ENCODE measurements around the gene SRBD1. TPM values are rescaled to one million over a fixed set of nuclear protein-coding genes. Genes with fewer than 3 reads are reported as not detected.

SRBD1 gene
- total RNA-seq, 1 donor from 2014 or later = 13.8 TPM

DNA sequence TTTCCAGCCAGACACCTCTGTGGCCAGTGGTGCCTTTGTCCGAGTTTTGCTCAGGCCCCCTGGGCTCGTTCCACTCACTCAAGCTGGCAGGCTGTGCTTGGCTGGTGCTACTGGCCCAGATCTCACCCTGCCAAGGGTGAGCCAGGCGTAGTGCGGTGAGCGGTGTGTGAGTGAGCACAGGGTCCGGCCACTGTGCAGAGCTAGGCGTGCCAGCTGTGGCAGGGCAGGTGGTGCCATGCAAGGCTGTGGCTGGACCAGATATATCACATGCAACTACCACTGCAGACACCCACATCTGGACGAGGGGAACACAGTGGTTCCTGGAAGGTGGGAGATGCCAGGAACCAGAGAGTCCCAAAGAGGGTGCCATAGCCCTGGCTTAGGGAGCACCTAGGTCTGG, 70.1 kb downstream of the SRBD1 start:
- no peak for TF ChIP-seq CTCF (IDR thresholded peaks at IDR 0.05; ENCODE audit: unreplicated experiment)
- peaks cover 16% of the 10 kb centered on the region for H3K36me3 Mint-ChIP-seq (ENCODE audit: insufficient read depth)
- no peaks in the 10 kb centered on the region for H3K27me3 Mint-ChIP-seq
- no peaks in the 10 kb centered on the region for H3K9me3 Mint-ChIP-seq (ENCODE audit: low read depth)
- H3K4me3 Mint-ChIP-seq (ENCODE audit: low read depth) = no peak overlapping the region
- no peak for DNase-seq (ENCODE audit: low spot score, unreplicated experiment)
- H3K4me1 Mint-ChIP-seq (ENCODE audit: low read depth) = no peaks in the 10 kb centered on the region
- no peak overlapping the region for H3K27ac Mint-ChIP-seq

DNA sequence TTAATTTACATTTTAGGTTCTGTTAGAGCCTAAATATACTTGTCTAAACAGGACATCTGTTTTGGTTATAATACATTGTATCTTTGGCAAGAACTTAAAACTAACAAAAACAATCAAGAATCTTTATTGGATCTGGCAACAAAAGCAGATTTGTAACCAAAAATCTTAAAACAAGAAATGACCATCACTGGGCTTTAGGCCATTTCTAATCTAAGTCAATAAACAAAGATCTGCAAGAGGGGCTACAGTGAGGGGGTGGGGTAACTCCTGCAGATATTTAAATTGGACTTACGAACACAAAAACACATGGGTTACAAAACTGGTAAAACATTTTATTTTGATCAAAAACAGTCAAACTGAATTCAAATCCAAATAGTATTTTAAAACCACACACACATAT, 77.3 kb downstream of the SRBD1 start:
- Mint-ChIP-seq H3K36me3 (ENCODE audit: insufficient read depth) (peaks cover 6% of the 10 kb centered on the region), H3K27me3 (no peaks in the 10 kb centered on the region), H3K4me3 (ENCODE audit: low read depth) (no peak overlapping the region), H3K27ac (no peak overlapping the region), H3K9me3 (ENCODE audit: low read depth) (no peaks in the 10 kb centered on the region), H3K4me1 (ENCODE audit: low read depth) (no peaks in the 10 kb centered on the region)
- TF ChIP-seq CTCF (IDR thresholded peaks at IDR 0.05; ENCODE audit: unreplicated experiment) = no peak
- no peak for DNase-seq (ENCODE audit: low spot score, unreplicated experiment)

DNA sequence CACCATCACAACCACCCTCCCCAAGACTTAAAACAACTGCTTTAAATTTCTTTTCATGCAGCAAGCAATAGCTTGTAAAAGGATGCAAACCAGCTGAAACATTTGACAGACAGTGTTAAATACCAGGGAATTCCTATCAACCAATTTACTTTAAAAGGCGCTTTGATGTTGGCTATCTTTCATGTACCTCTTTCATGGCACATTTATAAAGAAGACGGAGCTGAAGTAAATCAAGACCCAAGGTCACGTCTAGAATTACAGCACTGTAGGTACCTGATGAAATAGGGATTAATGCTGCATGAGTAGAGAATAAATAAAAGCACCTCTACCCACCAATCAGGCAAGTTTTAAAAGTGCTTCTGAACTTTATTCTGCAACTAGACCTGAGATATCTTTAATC, 78.9 kb downstream of the SRBD1 start:
- H3K9me3 Mint-ChIP-seq (ENCODE audit: low read depth) = no peaks in the 10 kb centered on the region
- no peak overlapping the region for H3K27ac Mint-ChIP-seq
- H3K27me3 Mint-ChIP-seq = no peaks in the 10 kb centered on the region
- TF ChIP-seq CTCF (IDR thresholded peaks at IDR 0.05; ENCODE audit: unreplicated experiment) = no peak
- H3K4me1 Mint-ChIP-seq (ENCODE audit: low read depth) = no peaks in the 10 kb centered on the region
- H3K4me3 Mint-ChIP-seq (ENCODE audit: low read depth) = no peak overlapping the region
- no peak for DNase-seq (ENCODE audit: low spot score, unreplicated experiment)
- peaks cover 7% of the 10 kb centered on the region for H3K36me3 Mint-ChIP-seq (ENCODE audit: insufficient read depth)

DNA sequence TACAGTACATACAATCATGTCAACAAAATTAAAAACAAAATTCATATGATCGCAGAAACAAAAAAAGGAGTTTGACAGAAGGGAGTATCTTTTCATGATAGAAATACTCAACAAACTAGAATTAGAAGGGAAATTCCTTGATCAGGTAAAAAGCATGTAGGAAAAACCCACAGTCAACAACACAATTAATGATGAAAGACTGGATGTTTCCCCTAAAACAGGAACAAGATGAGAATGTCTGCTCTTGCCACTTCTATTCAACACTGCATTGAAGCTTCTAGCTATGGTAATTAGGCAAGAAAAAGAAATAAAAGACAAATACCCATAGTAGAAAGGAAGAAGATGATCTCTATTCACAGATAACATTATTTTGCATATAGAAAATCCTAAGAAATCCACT, 87.1 kb downstream of the SRBD1 start:
- Mint-ChIP-seq H3K9me3 (ENCODE audit: low read depth) (peaks cover 11% of the 10 kb centered on the region), H3K36me3 (ENCODE audit: insufficient read depth) (peaks cover 11% of the 10 kb centered on the region), H3K4me3 (ENCODE audit: low read depth) (no peak overlapping the region), H3K4me1 (ENCODE audit: low read depth) (no peaks in the 10 kb centered on the region), H3K27ac (no peak overlapping the region), H3K27me3 (no peaks in the 10 kb centered on the region)
- no peak for TF ChIP-seq CTCF (IDR thresholded peaks at IDR 0.05; ENCODE audit: unreplicated experiment)
- no peak for DNase-seq (ENCODE audit: low spot score, unreplicated experiment)

GRCh38 chr2:45518546-45518945, 92.5 kb downstream of the SRBD1 start:
- no peak overlapping the region for H3K4me3 Mint-ChIP-seq (ENCODE audit: low read depth)
- H3K36me3 Mint-ChIP-seq (ENCODE audit: insufficient read depth) = peaks cover 1% of the 10 kb centered on the region
- no peaks in the 10 kb centered on the region for H3K4me1 Mint-ChIP-seq (ENCODE audit: low read depth)
- no peaks in the 10 kb centered on the region for H3K9me3 Mint-ChIP-seq (ENCODE audit: low read depth)
- no peak overlapping the region for H3K27ac Mint-ChIP-seq
- H3K27me3 Mint-ChIP-seq = no peaks in the 10 kb centered on the region
- TF ChIP-seq CTCF (IDR thresholded peaks at IDR 0.05; ENCODE audit: unreplicated experiment) = no peak
- no peak for DNase-seq (ENCODE audit: low spot score, unreplicated experiment)
